ENCODE measurements around the gene MAN1B1.
"Not testable (repeated sequence)": the region's sequence is repeated elsewhere in the genome, so short reads cannot be mapped to it uniquely, and the experiment has no call there.

MAN1B1 gene

GRCh38 chr9:137112564-137113384 is 26.0 kb downstream of the MAN1B1 start:
- DNase-seq: no peak

GRCh38 chr9:137113385-137114159 is 26.8 kb downstream of the MAN1B1 start:
- no peak for DNase-seq

- DNase-seq: no peak
Measured at GRCh38 chr9:137114220-137114612, 27.4 kb downstream of the MAN1B1 start.

- peak; percentile 85 for DNase-seq
Measured at GRCh38 chr9:137114613-137115393, 28.0 kb downstream of the MAN1B1 start, which contains the start of gene DPP7. Gene DPP7 (minus strand): TSS chr9:137114733. CDS start chr9:137114713, 20 bp downstream.

- DNase-seq: no peak
Measured at GRCh38 chr9:137115394-137116026, 28.7 kb downstream of the MAN1B1 start.

GRCh38 chr9:137116027-137116507 is 29.3 kb downstream of the MAN1B1 start:
- DNase-seq: no peak

- no peak for DNase-seq
Measured at GRCh38 chr9:137116728-137117127, 29.9 kb downstream of the MAN1B1 start.

GRCh38 chr9:137117269-137117731 is 30.5 kb downstream of the MAN1B1 start:
- DNase-seq: no peak

GRCh38 chr9:137118092-137118603 is 31.4 kb downstream of the MAN1B1 start:
- DNase-seq: not testable (repeated sequence)

GRCh38 chr9:137121927-137122795 is 35.4 kb downstream of the MAN1B1 start:
- DNase-seq: not testable (repeated sequence)

GRCh38 chr9:137122796-137123467 is 36.1 kb downstream of the MAN1B1 start:
- DNase-seq: not testable (repeated sequence)

- DNase-seq: no peak
Measured at GRCh38 chr9:137123468-137123837, 36.7 kb downstream of the MAN1B1 start.

- DNase-seq: not testable (repeated sequence)
Measured at GRCh38 chr9:137123952-137124462, 37.2 kb downstream of the MAN1B1 start.

- DNase-seq: no peak
Measured at GRCh38 chr9:137126786-137127185, 40.0 kb downstream of the MAN1B1 start.

GRCh38 chr9:137127301-137128157 is 40.7 kb downstream of the MAN1B1 start:
- peak; percentile 56 for DNase-seq

- peak; percentile 50 for DNase-seq
Measured at GRCh38 chr9:137128158-137128861, 41.5 kb downstream of the MAN1B1 start.

- DNase-seq: peak; percentile 38
Measured at GRCh38 chr9:137128862-137129455, 42.2 kb downstream of the MAN1B1 start.

Measured in activated CD4-positive, alpha-beta T cell treated with anti-CD3 and anti-CD28 coated beads, Interleukin-2, Interleukin-6, amounts not matched to agents 100 ng/mL and 50 ng/mL, durations not matched to agents 16 hours and 8 hours (primary cell).